Peyer's patch (tissue), 4 donors: ENCODE results near the gene TMEM38A.

Experiments used
- POLR2A ChIP-seq, 2 donors: fragments of 450-650 bp; IDR thresholded peaks; one replicate each; pipeline ENCODE4 v1.5.1; 2017; ENCODE audit warnings: antibody characterized with exemption in 2 of 2, mild to moderate bottlenecking in 2 of 2, moderate library complexity in 2 of 2
- TF ChIP-seq, protein P1 (sequence below), 6 experiments: fragments of 450-650 bp in 4 of 6; fragments of 200-600 bp in 2 of 6; sonication (generic) in 1 of 6; IDR thresholded peaks; one replicate each; pipeline ENCODE4 v1.5.1; 2017 to 2019; ENCODE audit warnings: antibody characterized with exemption in 6 of 6, mild to moderate bottlenecking in 3 of 6, moderate library complexity in 1 of 6

DNA sequence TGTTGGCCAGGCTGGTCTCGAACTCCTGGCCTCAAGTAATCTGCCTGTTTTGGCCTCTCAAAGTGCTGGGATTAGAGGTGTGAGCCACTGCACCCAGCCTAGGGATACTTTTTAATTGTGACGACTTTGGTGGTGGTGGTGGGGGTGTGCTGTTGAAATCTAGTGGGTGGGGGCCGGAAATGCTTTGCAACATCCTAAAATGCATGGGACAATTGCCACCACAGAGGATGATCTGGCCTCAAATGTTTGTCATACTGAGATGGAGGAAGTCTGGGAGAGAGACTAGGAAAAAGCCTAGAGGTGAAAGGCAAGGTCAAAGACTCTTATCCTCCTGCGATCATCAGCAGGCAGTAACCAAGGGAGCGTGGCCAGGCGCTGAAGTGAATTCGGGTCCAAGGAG lies 60.1 kb downstream of the TMEM38A start:
- TF ChIP-seq, protein P1, sequence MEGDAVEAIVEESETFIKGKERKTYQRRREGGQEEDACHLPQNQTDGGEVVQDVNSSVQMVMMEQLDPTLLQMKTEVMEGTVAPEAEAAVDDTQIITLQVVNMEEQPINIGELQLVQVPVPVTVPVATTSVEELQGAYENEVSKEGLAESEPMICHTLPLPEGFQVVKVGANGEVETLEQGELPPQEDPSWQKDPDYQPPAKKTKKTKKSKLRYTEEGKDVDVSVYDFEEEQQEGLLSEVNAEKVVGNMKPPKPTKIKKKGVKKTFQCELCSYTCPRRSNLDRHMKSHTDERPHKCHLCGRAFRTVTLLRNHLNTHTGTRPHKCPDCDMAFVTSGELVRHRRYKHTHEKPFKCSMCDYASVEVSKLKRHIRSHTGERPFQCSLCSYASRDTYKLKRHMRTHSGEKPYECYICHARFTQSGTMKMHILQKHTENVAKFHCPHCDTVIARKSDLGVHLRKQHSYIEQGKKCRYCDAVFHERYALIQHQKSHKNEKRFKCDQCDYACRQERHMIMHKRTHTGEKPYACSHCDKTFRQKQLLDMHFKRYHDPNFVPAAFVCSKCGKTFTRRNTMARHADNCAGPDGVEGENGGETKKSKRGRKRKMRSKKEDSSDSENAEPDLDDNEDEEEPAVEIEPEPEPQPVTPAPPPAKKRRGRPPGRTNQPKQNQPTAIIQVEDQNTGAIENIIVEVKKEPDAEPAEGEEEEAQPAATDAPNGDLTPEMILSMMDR (IDR thresholded peaks at IDR 0.05) = no peak
- TF ChIP-seq POLR2A (IDR thresholded peaks at IDR 0.05) = no peak
